AG20443 (cell line): ENCODE data around the gene PKDREJ.

Experiments
- DNase-seq: peaks from one replicate; pipeline ENCODE4 v3.0.0; 2012; ENCODE audit warnings: low spot score, mixed read lengths

PKDREJ gene

DNA sequence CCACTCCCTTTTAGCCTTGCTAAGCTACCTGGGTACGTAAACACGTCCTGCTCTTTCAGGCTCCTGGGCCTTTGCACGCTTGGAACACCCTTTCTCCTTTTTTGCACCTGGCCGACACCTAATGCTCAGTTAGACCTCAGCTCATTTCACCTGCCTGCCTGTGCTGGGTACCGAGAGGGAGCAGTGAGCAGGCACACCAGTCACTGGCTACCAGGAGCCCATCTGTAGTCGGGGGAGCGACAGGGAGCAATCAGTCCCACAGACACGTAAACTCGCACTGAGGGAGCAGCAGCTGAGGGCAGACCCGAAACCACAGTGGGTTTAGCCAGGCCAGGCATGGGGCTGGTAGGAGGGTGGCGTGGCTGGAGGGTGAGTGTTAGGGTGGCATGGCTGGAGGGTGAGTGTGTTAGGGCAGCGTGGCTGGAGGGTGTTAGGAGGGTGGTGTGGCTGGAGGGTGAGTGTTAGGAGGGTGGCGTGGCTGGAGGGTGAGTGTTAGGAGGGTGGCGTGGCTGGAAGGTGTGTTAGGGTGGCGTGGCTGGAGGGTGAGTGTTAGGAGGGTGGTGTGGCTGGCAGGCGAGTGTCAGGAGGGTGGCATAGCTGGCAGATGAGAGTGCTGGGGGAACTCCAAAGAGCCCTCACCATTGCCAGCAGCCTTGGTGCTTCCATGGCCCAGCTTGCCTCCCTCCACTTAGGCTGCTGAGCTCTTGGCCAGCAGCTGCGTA lies 27.1 kb upstream of the PKDREJ start:
- no peak for DNase-seq

DNA sequence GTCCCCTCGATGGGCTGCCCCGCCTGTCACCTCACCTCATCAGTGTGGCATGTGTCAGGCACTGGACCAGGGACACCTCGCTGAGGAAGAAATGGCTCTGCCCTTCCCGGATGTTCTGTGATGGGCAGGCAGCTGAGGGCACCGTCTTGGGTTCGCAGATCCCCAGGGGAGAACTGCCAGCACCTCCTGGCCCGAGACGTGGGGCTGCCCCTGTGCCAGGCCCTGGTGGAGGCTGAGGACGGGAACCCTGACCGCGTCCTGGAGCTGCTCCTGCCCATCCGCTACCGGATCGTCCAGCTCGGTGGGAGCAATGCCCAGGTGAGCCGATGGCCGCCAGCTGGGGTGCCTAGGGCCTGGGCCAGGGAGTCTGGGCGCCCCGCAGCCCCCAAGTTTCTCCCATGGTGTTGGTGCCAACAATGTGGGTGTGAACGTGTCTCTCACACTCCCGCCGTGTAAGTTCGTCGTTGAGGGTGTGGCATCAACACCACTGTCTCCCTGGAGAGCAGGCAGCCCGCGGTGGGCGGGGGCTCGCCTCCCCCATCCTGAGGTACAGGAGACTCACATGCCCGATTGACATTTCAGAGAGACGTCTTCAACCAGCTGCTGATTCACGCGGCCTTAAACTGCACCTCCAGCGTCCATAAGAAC lies 26.2 kb upstream of the PKDREJ start:
- DNase-seq: no peak

DNA sequence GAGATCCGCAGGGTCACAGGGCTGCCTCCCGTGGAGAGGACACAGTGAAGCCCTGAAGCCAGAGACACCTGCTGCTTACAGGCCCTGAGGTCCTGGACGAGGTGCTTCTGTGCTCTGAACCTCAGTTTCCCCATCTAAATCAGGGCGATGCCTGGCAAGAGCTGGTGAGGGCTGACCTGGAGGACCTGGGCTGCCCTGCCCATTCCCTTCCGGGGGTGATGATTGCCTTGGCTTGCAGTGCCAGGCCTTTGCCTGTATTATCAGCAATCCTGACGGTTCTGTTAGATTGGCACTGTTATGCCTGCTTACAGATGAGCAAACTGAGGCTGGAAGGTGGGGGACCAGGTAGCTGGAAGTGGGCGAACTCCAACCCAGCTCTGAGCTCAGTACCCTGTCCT lies 25.7 kb upstream of the PKDREJ start:
- DNase-seq: no peak

DNA sequence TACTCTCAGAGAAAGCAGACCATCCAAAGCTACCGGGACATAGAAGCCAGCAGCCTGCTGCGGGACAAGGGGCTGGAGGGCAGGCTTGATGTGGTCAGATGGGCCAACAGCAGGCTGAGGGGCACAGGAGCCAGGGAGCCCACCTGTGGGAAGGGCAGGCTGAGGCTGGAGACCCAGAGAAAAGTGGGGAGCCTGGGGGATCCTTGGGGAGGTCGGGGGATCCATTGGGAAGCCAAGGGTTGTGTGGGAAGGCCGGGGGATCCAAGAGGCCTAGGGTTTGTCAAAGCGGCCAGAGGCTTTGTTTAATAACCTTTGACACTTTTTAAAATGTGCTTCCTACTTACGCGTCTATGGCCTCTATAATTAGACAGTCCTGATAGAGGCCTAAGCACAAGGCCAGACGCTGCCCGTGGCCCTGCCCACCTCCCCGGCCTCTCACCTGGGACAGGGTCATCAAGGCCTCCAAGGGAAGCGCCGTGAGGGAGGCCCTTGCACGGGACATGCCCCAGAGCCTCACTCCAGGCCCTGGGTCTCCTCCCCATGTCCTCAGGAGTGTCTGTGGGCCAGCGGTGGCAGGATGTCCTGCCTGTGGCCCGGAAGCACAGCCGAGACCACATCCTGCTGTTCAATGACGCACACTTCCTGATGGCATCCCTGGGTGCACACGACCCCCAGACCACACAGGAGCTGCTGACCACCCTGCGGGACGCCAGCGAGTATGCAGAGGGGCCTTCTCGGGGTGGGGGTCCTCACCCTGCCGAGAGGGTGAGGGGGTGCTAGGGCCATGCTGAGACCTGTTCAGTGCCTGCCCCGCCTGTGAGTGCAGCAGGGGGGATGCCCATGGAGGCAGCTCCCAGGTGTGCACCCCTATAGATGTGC lies 25.0 kb upstream of the PKDREJ start:
- DNase-seq: no peak

DNA sequence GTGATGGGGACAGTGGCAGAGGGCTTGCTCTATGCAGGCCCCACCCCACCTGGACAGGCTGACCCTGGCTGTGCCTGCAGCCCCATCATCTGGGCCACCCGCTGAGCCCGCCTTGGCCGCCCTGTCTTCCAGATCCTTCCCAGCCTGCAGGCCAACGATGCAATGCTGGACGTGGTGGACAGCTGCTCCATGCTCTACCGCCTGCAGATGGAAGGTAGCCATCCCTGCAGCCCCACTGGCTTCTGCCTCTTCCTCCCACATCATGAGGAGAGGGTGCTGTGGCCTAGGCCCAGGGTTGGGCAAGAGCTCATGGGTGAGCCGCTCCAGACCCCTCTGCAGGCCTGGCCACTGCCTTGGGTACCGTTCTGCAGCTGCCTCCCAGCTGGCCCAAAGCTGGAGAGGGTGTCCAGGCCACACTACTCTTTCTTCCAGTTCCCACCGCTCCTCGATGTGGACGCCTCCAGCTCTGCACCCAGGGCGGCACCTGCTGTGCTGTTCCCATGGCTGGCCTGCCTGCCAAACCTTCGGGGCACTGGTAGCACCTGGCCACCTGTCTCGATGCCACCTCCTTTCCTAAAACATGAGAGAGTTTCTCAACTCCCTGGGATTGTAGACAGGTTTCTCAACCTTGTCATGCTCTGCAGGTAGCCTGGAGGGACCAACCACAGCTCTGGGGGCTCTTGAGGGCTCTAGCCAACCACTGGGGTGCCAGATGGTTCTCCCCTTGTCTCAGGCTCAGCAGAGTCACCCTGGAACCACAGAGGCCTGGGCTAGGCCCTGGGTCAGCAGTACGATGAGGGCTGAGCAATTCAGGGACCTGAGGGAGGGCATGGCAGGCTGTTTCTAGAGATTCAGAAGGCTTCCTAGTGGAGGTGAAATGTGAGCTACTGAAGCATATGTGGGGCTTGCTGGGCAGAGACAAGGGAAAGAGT lies 24.1 kb upstream of the PKDREJ start:
- no peak for DNase-seq

DNA sequence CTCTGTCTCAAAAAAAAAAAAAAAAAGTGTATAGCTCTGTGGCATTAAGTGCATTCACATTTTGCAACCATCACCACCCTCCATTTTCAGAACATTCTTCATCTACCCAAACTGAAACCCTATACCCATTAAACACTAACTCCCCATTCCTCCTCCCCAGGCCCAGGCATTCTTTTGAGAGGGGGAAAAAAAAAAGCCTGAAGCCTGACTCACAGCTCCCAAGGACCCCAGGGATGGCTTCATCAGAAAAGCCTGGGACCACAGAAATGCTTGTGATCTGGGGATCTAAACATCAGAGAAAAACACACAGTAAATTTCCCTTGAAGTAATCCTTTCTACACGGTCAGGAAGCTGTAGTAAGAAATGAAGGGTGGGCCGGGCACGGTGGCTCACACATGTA lies 22.9 kb upstream of the PKDREJ start:
- DNase-seq: no peak

DNA sequence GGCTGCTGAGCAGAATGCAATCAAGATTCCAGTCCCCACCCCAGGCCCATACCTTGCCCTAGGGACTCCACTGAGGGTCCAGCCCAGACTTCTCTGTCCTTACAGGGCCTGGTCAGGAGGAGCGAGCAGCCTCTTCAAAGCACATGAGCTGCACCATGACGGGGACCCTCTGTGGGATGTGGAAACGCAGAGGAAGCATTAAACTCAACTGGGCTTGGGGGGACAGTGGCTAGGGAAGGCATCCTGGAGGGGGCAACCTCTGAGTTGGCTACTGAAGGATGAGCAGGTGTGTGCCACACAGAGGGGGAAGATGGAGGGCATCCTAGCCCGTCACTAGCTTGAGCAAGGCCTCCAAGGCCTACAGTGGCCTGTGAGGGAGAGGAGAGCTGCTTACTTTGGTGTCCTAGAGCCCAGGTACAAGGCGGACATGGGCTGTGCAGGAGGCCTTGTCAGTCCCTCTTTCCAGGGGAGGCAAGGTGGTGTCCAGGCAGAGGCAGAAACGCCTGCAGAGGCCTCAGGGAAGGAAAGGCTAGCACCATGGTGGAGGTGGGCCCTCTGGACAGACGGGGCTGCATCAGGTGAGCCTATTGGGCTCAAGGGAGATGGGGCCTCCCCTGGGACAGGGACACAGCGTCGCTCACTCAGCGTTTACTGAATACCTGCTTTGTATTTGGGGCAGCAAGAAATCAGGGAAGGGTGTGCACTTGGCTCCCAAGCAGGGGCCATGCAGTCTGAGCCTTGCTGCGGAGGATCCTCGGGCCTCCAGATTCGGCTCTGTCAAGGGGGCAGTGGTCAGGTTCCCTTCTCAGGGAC lies 18.9 kb upstream of the PKDREJ start:
- no peak for DNase-seq

DNA sequence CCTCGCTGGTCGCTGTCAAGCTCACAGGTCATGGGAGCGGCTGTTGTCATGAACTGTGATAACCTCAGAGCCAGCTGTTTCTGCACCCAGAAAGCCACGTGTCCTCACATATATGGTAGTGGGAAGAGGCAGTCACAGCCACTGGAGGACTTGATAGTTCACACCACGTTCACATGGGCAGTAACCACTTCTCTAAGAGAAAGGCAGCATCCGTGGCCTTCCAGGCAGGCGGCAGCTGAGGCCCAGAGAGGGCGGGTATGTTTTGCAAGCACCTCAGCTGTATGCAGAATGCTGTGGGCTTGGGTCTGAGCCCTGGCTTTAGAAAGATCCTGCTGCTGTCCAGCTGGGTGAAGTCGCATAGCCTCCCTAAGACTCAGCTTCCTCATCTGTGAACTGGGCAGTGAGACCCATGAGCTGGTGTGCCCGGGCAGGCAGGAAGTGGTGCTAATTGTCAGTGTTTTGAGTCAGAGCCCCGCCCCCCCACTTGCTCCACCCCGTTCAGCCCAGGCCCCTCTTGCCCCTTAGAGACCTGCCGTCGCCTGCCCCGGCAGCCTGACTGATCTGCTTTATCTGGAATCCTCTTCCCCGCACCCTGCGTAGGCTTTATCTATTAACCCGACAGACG lies 18.0 kb upstream of the PKDREJ start:
- DNase-seq: no peak

DNA sequence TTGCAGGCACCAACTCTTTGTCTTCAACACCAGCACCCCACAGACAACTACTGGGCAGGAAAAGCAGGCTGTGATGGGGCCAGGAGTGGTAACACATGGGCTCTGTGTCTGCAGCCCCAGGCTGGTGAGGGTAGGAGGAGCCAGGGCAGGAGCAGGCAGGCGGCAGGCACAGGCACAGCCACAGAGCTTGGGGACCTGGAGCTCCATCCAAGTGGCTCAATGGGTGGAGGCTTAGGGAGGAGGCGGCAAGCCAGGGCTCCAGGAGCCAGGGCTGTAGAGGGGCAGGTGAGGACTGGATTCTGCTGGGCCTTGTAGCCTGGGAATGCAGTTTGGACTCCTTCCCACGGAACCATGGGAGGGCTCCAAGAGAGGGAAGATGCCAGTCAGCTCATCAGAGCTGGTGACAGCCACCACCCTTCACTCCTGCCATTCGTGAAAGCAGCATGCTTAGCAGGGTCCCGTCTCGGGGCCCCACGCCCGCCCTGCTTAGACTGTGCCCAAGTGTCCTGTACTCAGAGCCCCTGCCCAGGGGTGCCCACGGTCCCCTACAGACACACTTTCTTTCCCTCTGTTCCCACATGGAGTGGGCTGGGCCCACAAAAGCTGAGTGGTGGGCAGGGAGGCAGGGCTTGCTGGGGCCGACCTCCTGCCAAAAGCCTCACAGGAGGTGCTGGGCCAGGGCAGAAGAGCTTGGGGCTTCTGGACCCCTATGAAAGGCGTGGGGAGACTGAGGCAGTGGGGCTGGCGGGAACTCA lies 17.1 kb upstream of the PKDREJ start:
- DNase-seq: no peak

DNA sequence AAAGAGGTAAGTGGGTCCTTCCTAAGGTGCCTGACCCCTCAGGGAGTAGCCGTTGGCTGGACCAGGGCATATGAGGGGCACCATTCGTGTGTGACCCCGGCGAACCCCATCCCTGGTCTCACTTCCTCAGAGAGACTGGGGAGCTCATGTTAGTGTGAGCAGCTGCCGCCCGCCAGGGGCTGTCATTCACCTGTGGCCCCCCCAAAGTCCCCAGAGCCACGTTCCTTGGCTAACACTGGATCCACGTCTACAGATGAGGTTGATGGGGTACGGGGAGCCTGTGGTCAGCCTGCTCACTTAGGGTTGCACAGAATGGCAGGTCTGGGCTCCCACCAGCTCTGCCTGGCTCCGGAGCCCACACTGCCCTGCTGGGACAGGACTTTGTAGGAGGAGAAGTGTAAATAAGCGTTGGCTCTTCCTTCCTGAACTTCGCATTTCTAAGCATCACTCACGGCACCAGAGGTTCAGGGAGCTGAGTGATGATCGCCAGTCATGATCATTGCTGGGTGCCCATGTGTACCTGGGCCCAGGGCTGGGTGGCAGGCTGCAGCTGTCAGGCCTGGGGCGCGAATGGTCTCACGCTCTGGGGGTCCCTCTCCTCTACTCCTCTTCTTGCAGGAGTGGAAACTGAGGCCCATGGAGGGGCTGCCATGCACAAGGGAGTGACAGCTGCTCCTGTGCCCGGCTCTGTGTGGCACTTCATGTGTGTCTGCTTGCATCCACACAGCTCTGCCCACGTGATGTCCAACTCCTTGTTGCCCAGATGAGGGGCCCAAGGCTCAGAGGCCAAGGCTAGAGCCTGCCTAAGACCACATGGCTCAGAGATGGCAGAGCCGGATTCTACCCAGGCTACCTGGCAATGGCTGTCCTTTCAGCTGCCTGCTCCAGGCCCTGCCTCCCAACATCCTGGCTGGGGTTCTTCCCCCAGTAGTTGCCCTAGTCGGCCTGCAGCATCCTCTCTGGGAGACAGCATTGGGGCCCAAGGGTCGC lies 15.8 kb upstream of the PKDREJ start:
- no peak for DNase-seq

DNA sequence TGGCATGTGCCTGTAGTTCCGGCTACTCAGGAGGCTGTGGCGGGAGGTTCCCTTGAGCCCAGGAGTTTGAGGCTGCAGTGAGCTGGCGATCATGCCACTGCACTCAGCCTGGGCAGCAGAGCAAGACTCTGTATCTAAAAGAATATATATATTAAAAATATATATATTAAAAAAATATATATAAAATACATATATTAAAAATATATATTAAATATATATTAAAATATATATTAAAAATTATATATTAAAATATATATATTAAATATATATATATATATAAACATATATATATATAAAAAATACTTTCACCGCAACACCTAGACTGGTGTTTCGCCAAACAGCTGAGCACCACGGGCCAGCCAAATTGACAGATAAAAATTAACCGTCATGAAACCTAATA lies 13.4 kb upstream of the PKDREJ start:
- DNase-seq: no peak

DNA sequence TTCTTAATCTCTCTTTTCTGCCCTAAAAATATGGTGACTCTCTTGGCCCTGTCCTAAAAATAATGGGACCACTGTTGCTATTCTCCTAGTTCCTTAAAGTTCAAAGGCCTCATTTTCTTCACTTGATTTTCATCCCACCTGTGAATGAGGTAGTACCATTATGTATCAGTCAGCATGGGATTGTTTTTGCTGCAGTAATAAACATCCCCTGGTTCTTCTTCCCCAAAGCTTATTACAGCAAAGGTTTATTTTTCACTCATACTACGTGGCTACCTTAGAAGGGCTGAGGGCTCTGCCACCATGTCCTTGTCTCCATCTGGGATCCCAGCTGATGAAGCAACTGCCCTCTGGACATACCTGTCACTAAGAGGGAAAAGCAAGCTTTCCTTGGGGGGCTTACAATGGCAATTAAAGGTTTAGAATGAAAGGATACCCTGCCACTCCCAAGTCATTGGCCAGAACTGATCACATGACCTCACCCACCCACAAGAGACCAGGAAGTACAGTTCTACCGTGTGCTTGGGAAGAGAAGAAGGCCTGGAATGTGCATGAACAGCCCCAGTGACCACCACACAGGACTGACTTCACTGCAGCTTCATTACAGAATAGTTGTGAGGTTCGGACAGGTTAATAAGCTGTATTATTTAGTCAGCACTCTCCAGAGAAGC lies 12.4 kb upstream of the PKDREJ start:
- peak; percentile 40 for DNase-seq

DNA sequence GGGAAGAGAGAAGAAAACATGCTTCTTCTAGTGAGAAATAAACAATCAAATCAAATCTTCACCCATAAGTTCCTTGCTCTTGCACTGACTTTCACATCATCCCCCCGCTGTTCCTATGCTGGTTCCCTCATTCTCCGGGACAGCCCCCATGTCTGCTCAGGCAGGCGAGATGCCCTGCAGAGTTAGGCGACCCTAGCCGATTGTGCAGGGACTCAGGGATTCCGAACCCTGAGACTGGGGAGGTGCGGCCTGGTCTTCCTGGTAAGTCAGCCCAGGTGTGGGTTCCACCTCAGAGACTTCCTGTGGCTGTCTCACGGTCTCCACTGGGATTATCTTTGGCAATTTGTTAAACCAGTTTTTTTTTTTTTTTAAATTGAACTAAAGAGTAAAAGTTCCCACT lies 11.2 kb upstream of the PKDREJ start:
- DNase-seq: no peak

DNA sequence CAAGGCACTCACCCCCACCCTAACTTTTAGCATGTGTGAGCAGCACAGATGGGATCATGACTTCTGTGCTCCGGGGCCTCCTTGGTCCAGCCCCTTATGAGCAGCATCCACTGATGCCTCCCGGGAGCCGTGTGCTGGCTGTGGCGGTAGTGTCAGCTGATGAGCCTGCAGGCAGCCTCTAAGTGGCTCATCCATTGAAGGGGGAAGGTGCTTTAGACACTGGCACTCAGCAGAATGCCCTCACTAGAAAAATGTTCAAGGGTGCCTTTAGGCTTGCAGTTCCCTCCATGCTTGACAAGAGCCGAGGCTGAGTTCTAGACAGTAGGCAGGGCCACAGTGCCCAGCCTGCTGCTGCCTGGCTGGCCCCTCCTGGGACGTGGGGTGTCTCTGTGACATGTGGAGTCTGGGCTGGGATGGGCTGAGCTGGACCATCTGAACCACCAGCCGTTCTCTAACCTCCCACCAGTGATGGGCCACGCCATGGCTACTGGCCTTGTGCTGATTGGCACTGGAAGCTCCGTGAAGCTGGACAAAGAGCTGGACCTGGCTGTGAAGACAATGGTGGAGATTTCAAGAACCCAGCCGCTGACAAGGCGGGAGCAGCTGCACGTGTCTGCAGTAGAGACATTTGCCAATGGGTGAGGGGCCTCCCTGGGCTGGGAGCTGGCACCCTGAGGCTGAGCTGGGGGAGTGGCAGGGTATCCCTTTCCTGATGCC lies 10.4 kb upstream of the PKDREJ start:
- DNase-seq: no peak

DNA sequence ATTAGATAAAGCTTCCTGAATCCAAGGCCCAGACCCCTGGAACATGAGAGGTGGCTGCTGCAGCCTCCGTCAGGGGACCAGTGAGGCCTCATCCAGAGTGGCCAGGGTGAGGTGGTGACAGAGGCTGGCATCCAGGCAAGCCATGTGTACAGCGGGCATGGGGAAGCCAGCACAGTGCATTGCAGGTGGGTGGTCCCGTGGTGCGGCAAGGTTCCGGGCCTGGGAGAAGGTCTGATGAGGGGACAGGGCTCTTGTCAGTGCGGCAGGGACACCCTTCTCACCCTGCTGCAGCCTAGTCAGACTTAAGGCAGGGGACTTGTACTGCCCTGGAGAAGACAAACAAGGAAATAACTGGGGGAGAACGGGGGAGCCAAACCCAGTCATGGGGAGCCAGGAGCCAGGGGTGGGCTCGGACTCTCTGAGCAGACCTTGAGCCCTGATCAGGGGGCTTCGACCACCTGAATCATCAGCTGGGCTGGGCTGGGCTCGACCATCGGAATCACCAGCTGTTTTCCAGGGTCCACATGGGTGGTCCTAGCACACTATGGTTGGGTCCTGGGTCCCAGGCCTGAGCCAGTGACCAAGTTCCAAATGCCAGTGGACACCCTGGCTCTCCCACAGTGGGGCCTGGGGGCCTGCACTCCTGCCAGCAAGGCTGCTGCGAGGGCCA lies 9.8 kb upstream of the PKDREJ start:
- DNase-seq: no peak

DNA sequence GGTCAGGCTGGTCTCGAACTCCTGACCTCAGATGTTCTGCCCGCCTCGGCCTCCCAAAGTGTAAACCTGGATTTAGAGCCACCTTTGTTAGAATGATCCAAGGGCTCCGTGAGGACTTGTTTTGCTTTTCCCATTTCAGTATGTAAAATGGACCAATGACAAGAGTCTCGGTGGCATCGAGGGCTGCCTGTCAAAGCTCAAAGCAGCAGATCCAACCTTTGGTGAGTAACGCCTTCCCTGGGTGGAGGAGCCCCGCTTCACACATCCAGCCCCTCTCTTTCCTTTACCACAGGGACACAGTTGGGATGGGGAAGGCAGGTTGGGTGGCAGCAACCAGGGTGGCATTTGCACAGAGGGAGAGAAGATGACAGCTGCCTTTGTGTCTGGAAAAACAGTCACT lies 9.1 kb upstream of the PKDREJ start:
- no peak for DNase-seq

DNA sequence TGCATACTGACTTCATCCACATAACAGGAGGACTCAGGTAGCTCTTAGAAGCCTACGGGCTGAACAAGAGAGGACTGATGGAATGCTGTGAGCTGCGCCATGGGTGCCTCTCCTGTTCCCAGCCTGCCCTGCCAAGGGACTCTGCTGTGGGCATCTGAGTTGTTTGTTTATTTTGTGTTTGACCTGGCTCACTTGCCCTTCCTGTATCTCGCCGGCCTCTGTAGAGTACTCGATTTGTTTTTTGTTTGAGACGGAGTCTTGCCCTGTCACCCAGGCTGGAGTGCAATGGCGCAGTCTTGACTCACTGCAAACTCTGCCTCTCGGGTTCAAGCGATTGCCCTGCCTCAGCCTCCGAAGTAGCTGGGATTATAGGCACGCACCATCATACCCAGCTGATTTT lies 6.4 kb upstream of the PKDREJ start:
- DNase-seq: no peak
